ENCODE measurements around the gene KLHL17.

Gene KLHL17

GRCh38 chr1:980137-980571 lies 19.8 kb downstream of the KLHL17 start:
- no peak overlapping the region for H3K4me3 ChIP-seq (ENCODE audit: severe bottlenecking)
- no peaks in the 10 kb centered on the region for H3K9me3 ChIP-seq (ENCODE audit: severe bottlenecking)
- no peak overlapping the region for H3K27ac ChIP-seq (ENCODE audit: poor library complexity, severe bottlenecking)
- H3K27me3 ChIP-seq (ENCODE audit: insufficient read depth, poor library complexity, severe bottlenecking): peaks cover 5% of the 10 kb centered on the region
- no peak for TF ChIP-seq CTCF (IDR thresholded peaks at IDR 0.05; ENCODE audit: poor library complexity, severe bottlenecking)
- ATAC-seq (ENCODE audit: low read depth) (peak; percentile 4; the same call in 2 of the 3 replicates), DNase-seq (ENCODE audit: low spot score) (no peak)
- no peaks in the 10 kb centered on the region for H3K4me1 ChIP-seq (ENCODE audit: insufficient read depth, poor library complexity, severe bottlenecking)
- H3K36me3 ChIP-seq (ENCODE audit: low read depth): no peaks in the 10 kb centered on the region

GRCh38 chr1:980602-981395 lies 20.4 kb downstream of the KLHL17 start:
- ATAC-seq (ENCODE audit: low read depth) (no peak), DNase-seq (ENCODE audit: low spot score) (no peak)
- Histone ChIP-seq H3K27me3 (ENCODE audit: insufficient read depth, poor library complexity, severe bottlenecking) (peaks cover 5% of the 10 kb centered on the region), H3K27ac (ENCODE audit: poor library complexity, severe bottlenecking) (no peak overlapping the region), H3K4me1 (ENCODE audit: insufficient read depth, poor library complexity, severe bottlenecking) (no peaks in the 10 kb centered on the region), H3K4me3 (ENCODE audit: severe bottlenecking) (no peak overlapping the region), H3K36me3 (ENCODE audit: low read depth) (no peaks in the 10 kb centered on the region), H3K9me3 (ENCODE audit: severe bottlenecking) (no peaks in the 10 kb centered on the region)
- TF ChIP-seq CTCF (IDR thresholded peaks at IDR 0.05; ENCODE audit: poor library complexity, severe bottlenecking): no peak

GRCh38 chr1:981491-981954 lies 21.1 kb downstream of the KLHL17 start:
- H3K9me3 ChIP-seq (ENCODE audit: severe bottlenecking): no peaks in the 10 kb centered on the region
- no peak overlapping the region for H3K4me3 ChIP-seq (ENCODE audit: severe bottlenecking)
- H3K27ac ChIP-seq (ENCODE audit: poor library complexity, severe bottlenecking): no peak overlapping the region
- no peak for ATAC-seq (ENCODE audit: low read depth)
- H3K36me3 ChIP-seq (ENCODE audit: low read depth): no peaks in the 10 kb centered on the region
- no peaks in the 10 kb centered on the region for H3K4me1 ChIP-seq (ENCODE audit: insufficient read depth, poor library complexity, severe bottlenecking)
- no peak for TF ChIP-seq CTCF (IDR thresholded peaks at IDR 0.05; ENCODE audit: poor library complexity, severe bottlenecking)
- no peak for DNase-seq (ENCODE audit: low spot score)
- peaks cover 5% of the 10 kb centered on the region for H3K27me3 ChIP-seq (ENCODE audit: insufficient read depth, poor library complexity, severe bottlenecking)

GRCh38 chr1:981955-982558 lies 21.7 kb downstream of the KLHL17 start, which contains the start of gene PERM1:
PERM1 (minus strand) TSS chr1:982093; CDS start chr1:981029, 1,064 bp downstream.
- Histone ChIP-seq H3K4me1 (ENCODE audit: insufficient read depth, poor library complexity, severe bottlenecking) (no peaks in the 10 kb centered on the region), H3K36me3 (ENCODE audit: low read depth) (no peaks in the 10 kb centered on the region), H3K27ac (ENCODE audit: poor library complexity, severe bottlenecking) (no peak within 1 kb of the TSS), H3K9me3 (ENCODE audit: severe bottlenecking) (no peaks in the 10 kb centered on the region), H3K27me3 (ENCODE audit: insufficient read depth, poor library complexity, severe bottlenecking) (peaks cover 5% of the 10 kb centered on the region), H3K4me3 (ENCODE audit: severe bottlenecking) (no peak within 1 kb of the TSS)
- ATAC-seq (ENCODE audit: low read depth) (no peak), DNase-seq (ENCODE audit: low spot score) (no peak)
- TF ChIP-seq CTCF (IDR thresholded peaks at IDR 0.05; ENCODE audit: poor library complexity, severe bottlenecking): no peak

All from RWPE2 (cell line).